Stimulated activated CD4-positive, alpha-beta T cell treated with anti-CD3 and anti-CD28 coated beads, Interleukin-12 subunit alpha, Interleukin-12 subunit beta, amount 100 ng/mL, for 24 hours (primary cell): ENCODE measurements around the gene PRRC2B.

Experiments used
- DNase-seq, 2 experiments: peaks; one replicate each; pipeline ENCODE4 v3.0.0-alpha.2; 2020; ENCODE audit warnings: low read depth in 2 of 2

The PRRC2B gene

GRCh38 chr9:131407717-131408195, 13.9 kb downstream of the PRRC2B start:
- no peak for DNase-seq

GRCh38 chr9:131409458-131409992, 15.6 kb downstream of the PRRC2B start:
- DNase-seq, result no peak

DNA sequence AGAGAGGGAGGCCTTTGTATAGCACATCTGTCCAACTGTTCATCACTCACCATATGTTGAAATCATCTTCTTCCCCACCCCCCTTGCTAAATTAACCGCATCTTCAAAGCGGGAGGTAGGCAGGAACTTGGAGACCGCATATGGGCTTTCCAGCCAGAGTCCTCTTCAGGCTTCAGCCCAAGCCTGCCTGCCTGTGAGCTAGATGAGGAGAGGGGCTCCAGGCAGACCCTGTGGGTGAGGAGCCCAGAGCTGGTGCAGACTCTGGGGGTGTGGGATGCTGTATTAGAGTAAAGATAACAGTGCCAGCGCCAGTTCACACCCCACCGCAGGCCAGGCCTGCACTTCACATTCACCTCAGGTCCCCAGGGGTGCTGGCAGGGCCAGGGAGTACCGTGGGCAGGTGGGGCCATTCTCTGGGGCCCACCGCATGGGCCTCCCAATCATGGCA, 16.2 kb downstream of the PRRC2B start:
- DNase-seq, result no peak

GRCh38 chr9:131411719-131412681, 18.1 kb downstream of the PRRC2B start:
- DNase-seq, result no peak

DNA sequence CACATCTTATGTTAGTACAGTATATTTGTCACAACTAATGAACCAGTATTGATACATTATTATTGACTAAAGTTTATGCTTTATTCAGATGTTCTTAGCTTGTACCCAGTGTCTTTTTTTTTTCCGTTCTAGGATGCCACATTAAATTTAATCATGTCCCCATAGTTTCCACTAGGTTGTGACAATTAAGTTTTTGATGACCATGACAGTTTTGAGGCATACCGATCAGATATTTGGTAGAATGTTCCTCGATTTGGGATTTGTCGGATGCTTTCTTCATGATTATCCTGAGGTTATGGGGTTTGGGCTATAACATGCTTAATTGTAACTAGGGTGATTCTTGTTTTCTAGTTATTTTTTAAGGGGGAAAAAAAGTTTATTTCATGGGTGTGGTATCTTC, 22.6 kb downstream of the PRRC2B start:
- DNase-seq, result no peak

DNA sequence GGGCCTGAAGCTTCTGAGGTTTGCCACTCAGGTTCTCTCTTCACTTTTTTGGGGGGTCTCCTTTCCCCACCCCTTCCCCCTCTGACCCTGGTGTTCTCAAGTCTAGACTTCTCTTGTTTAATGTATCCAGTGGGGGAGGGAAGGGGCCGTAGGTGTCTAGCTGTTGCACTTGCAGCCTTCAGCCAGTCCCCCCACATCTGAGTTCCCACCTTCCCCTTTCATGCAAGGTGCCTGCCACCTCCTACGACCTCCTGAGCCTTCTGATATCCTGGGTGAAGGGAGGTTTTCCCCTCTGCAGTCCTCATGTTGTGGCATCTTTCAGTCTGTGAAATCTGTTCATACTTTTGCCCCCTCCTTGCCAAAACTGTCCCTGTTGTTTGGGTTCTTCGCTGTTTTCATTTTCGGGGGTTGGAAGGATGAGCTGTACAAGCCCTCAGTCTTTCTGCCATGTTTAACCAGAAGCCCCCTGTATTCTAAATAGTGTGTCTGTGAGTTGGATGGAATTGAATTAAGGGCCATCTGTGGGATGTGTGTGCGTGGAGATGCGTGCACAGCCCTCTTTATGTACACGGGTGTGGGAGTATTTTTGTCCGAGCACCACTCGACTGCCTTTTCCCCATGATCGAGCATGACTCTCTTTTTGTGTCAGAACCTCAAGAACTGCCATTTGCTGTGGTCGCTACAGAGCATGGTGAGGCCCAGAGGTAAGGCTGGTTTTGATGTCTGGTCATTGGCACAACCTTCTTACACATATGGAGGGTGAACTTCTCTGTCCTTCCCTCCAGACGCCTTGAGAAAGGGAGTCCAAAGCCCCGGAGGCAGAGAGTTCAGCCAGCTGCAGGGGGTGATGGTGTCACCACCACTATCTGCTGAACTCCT, 23.6 kb downstream of the PRRC2B start:
- DNase-seq, result no peak

DNA sequence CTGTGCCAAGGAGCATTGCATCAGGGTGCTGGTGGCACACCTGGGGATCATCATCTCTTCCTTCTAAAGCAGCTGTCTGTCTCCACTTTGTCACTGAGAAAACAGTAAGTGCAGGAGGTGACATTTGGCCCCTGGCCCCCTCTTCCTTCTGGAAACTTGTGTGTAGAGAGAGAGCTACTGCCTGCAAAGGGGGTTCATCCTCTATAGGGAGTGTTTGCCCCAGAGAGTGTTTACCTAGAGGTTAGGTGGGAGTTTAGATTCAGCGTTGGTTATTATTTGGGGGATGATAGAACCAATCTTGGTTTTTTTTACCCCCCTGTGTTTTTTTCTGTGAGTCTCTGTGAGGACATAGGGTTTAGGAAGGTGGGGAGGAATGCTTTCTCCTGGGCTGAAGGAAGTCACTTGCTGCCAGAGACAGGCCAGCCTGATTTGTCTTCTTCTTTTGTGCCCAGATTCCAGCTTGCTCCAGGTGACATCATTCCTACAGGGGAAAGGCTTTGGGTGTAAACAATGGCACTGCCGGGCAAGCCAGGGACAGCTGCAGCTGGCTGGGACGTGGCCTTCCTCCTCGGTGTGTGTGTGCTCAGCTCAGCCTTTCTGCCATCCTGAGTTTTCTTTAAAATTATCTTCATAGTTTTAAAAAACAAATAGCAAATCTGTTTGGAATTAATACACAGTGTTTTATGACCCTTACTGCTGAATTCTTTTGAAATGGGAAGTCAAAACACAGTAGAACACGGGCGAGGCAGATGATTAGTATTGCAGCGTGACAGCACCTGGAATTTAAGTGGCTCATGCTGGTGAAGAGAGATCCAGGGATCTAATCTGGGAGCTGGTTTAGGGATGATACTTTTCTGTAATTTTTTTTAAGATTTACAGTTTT, 24.5 kb downstream of the PRRC2B start:
- DNase-seq, result no peak

GRCh38 chr9:131419026-131419614, 25.2 kb downstream of the PRRC2B start:
- DNase-seq, result no peak

GRCh38 chr9:131419716-131420115, 25.8 kb downstream of the PRRC2B start:
- DNase-seq, result no peak

- DNase-seq, result no peak
Measured at GRCh38 chr9:131420980-131421624, 27.2 kb downstream of the PRRC2B start.

- DNase-seq, result no peak
Measured at GRCh38 chr9:131421691-131422090, 27.8 kb downstream of the PRRC2B start.

DNA sequence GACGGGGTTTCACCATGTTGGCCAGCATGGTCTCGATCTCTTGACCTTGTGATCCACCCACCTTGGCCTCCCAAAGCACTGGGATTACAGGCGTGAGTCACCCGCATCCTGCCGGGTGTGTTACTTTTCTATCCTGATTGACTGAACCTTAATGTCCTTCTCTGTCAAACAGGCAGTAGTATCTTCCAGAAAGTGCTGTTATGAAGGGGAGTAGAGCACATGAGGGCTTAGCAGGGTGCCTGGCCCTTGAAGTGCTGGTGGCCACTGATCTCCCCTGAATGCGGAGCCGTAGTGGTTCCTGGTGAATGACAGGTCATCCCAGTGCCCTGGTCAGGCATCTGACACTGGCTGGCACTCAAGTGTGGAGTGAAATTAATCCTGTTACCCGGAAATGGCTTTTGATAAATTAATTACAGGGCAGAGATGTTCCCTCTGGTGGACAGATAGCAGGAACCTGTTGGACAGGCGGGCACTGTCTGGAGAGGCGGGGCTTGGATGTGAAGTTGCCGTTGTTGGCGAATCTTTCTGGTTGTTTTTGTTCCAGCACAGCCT, 28.4 kb downstream of the PRRC2B start:
- DNase-seq, result no peak

- no peak for DNase-seq
Measured at GRCh38 chr9:131423171-131423581, 29.3 kb downstream of the PRRC2B start.

GRCh38 chr9:131426545-131426944, 32.7 kb downstream of the PRRC2B start:
- DNase-seq, result no peak

GRCh38 chr9:131429121-131430012, 35.5 kb downstream of the PRRC2B start:
- no peak for DNase-seq

- DNase-seq, result no peak
Measured at GRCh38 chr9:131432050-131432449, 38.2 kb downstream of the PRRC2B start.

DNA sequence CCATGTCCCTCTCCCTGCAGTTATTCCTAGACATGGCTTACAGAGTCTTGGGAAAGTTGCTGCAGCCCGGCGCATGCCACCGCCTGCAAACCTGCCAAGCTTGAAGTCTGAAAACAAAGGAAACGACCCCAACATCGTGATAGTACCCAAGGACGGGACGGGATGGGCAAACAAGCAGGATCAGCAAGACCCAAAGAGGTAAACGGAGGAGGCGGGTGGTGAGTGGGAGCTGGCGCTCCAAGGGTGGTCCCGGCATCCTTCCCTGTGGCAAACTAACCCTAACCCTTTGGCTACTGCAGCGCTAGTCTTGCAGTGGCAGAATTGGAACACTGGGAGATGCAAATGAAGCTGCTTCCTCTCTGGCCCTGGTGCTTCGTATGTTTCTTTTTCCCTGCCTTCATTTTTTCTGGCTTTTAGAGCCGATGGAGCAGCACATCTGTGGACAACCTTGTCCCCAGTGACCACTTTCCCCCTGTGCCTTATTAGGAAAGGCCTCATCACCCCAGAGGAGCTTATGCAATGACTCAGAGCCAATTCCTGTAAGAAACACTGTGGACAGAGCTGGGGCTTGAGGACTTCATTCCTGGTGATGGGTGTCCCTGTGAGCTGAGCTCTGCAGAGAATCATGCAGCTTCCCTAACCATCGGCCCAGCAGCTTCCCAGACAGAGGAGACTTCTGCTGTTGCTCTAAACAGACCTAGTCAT, 38.9 kb downstream of the PRRC2B start:
- DNase-seq, result no peak

GRCh38 chr9:131433302-131433854, 39.5 kb downstream of the PRRC2B start:
- DNase-seq, result no peak
